Activated naive CD8-positive, alpha-beta T cell (primary cell): ENCODE data around the gene NCKAP5.

Experiments used
- H3K27ac Mint-ChIP-seq: one replicate; pipeline ENCODE4 v1.8.0; 2021; ENCODE audit warnings: mixed read lengths
- H3K27me3 Mint-ChIP-seq: one replicate; pipeline ENCODE4 v1.8.0; 2021; ENCODE audit warnings: mixed read lengths
- H3K36me3 Mint-ChIP-seq: one replicate; pipeline ENCODE4 v1.8.0; 2021; ENCODE audit warnings: mixed read lengths
- H3K4me1 Mint-ChIP-seq: one replicate; pipeline ENCODE4 v1.8.0; 2021; ENCODE audit warnings: low read depth, mixed read lengths
- H3K4me3 Mint-ChIP-seq: one replicate; pipeline ENCODE4 v1.8.0; 2021; ENCODE audit warnings: mild to moderate bottlenecking, mixed read lengths
- H3K9me3 Mint-ChIP-seq: one replicate; pipeline ENCODE4 v1.8.0; 2021; ENCODE audit warnings: low read depth, mixed read lengths

NCKAP5 gene

DNA sequence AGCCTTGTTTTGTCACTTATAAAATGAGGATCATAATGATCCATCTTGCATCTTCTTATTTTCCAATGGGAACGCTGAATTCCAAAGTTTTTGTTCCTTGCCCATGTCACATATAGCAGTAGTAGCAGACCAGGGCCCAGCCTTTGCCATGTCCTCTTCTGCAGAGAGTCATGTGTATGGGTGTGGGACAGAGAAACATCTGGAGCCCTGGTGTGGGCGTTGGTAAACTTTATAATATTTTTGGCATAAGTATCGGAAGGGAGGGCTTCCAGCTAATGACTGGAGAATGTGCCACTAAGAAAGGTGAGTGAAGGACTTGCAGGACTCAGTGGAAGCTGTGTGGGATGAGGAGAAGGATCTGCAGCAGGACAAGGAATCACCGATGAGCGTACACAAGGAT lies 157.2 kb downstream of the NCKAP5 start:
- Mint-ChIP-seq H3K4me3 (no peak overlapping the region), H3K27ac (no peak overlapping the region), H3K27me3 (peaks cover 2% of the 10 kb centered on the region), H3K9me3 (peaks cover 4% of the 10 kb centered on the region), H3K4me1 (no peaks in the 10 kb centered on the region), H3K36me3 (no peaks in the 10 kb centered on the region)

DNA sequence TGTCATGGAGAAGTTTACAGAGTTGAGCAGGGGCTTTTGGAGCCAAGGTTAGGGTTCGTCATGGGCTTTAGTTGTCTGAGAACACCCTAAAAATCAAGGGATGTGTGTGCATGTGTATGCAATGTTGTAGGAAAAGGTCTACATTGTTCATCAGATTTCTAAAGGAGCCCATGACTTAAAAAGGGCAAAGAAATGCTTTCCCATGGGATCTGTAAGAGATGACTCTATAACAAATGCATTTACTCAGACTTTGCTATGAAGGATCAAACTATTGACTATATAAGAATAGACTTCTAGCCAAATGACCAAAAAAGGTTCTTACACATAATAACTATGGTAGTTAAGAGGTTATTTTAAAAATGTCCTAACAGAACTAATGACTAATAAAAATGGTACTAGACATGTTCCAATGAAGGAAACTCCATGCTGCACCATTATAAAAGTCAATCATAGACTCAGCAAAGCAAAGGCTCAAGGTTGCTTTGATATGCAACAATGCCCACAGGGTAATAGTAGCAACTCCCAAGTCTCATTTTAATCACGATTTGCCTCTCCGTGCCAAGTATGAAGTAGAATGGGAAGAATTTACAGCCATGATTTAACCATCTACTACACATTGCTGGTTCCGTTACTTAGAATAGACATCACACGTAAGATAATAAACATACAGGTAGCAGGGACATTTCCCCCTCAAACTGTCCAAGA lies 158.5 kb downstream of the NCKAP5 start:
- Mint-ChIP-seq H3K27me3 (peaks cover 2% of the 10 kb centered on the region), H3K4me1 (no peaks in the 10 kb centered on the region), H3K27ac (no peak overlapping the region), H3K36me3 (no peaks in the 10 kb centered on the region), H3K4me3 (no peak overlapping the region), H3K9me3 (peaks cover 4% of the 10 kb centered on the region)

DNA sequence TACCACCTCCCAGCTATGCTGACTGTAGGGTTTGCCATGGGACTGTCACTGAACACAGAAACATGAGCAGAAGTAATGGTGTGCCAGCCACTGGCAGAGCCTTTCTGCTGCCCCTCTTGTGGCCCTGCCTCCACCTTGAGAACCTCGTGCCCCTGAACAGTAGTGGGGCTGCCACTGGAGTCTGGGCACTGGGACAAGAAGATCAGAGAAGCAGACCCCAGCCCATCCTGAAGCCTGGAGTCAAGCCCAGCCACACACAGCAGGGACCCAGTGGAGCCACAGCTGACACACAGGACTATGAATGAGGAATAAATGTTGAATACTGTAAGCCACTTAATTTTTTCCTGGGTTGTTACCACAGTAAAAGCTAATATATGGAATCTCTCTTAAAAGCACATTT lies 159.6 kb downstream of the NCKAP5 start:
- Mint-ChIP-seq H3K27ac (no peak overlapping the region), H3K4me3 (no peak overlapping the region), H3K4me1 (no peaks in the 10 kb centered on the region), H3K9me3 (peaks cover 4% of the 10 kb centered on the region), H3K27me3 (peaks cover 2% of the 10 kb centered on the region), H3K36me3 (no peaks in the 10 kb centered on the region)

DNA sequence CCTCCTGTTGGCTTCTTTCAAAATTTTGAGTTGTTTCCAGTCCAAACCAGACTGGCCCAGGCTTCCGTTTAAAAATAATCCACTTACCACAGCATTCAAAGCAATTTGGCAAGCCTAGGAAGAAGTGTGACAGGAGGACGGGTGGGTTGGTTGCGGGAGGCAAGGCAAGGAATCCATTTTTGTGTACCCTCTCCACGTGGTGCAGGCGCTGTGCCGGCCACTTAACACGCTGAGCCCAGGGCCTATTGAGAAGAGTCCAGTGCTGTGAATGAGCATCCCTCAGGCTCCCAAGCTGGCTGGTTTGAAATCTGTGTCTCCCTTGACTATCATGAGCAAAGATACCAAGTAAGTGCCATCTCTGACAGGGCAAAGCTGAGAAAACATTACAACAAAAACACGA lies 160.9 kb downstream of the NCKAP5 start:
- Mint-ChIP-seq H3K9me3 (peaks cover 4% of the 10 kb centered on the region), H3K27me3 (peaks cover 2% of the 10 kb centered on the region), H3K4me1 (no peaks in the 10 kb centered on the region), H3K27ac (no peak overlapping the region), H3K36me3 (no peaks in the 10 kb centered on the region), H3K4me3 (no peak overlapping the region)

DNA sequence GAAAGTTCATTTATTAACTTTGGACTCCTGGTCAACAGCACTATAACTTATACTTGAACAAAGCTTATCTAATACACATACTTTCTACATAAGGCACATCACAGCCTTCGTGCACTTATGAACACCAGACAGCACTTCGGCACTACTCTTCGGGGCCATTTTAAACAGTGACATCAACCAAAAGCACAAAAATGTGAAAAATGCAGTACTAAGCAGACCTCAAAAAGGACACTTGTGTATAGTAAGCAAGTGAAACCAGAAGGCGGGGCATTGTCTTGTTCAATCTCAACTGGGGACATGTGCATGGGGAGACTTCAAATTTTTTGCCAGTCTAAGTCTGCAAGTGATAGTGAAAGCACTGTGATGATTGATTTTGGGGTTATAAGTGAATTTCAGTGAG lies 163.0 kb downstream of the NCKAP5 start:
- Mint-ChIP-seq H3K4me3 (no peak overlapping the region), H3K9me3 (no peaks in the 10 kb centered on the region), H3K27me3 (peaks cover 2% of the 10 kb centered on the region), H3K4me1 (no peaks in the 10 kb centered on the region), H3K36me3 (no peaks in the 10 kb centered on the region), H3K27ac (no peak overlapping the region)

DNA sequence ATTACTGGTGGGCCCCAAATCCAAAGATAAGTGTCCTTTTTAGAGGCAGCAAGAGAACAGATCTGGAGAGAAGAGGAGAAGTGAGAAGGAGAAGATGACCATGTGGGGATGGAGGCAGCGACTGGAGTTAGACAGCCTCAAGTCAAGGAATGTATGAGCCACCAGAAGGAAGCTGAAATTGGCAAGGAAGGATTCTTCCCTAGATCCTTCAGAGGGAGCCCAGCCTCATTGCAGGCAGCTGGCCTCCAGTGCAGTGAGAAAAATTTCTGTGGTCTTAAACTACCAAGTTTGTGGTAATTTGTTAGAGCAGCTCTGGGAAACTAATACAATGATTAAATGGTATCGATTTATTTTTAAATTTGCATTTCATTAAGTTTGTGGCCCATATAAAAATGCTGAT lies 167.9 kb downstream of the NCKAP5 start:
- no peaks in the 10 kb centered on the region for H3K27me3 Mint-ChIP-seq
- H3K4me3 Mint-ChIP-seq, result no peak overlapping the region
- no peaks in the 10 kb centered on the region for H3K9me3 Mint-ChIP-seq
- H3K27ac Mint-ChIP-seq, result no peak overlapping the region
- no peaks in the 10 kb centered on the region for H3K4me1 Mint-ChIP-seq
- H3K36me3 Mint-ChIP-seq, result no peaks in the 10 kb centered on the region

DNA sequence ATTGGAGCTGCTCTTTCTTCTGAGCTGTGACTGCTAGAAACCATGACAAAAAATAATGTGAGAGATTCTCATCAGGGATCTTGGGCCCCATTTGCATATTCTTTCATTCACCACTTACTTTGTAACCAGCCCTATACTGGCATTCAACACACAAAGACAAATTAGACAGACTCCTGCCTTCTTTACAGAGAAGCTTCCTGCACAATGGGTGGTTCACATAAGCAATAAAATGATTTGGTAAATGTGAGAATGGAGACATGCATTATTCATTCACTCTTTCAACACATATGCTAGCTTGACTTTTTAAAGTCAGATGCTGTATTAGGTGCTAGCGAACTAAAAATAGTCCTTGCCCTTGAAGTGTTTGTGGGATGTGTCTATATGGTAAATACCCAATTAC lies 174.4 kb downstream of the NCKAP5 start:
- H3K9me3 Mint-ChIP-seq, result peaks cover 13% of the 10 kb centered on the region
- no peaks in the 10 kb centered on the region for H3K36me3 Mint-ChIP-seq

DNA sequence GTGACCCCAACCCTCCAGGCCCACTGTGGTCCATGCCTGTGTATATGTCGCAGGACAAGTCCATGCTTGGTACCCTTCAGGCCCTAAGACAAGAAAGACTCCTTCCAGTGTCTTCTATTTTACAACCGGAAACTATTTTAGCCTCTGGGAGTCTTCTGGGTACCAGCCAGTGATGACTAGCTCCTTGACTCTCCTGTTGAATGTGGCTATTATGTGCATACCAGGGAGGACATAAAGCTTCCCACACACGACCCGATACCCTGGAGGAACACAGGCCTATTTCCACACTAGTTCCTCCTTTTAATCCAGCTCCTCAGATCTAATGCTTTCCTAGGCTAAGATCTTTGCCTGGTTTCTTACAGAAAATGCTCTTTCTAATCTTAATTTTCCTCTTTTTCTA lies 178.1 kb downstream of the NCKAP5 start:
- Mint-ChIP-seq H3K9me3 (peaks cover 13% of the 10 kb centered on the region), H3K36me3 (no peaks in the 10 kb centered on the region), H3K27ac (no peak overlapping the region), H3K4me1 (no peaks in the 10 kb centered on the region), H3K4me3 (no peak overlapping the region), H3K27me3 (peaks cover 1% of the 10 kb centered on the region)

More for the DNA sequence above, 174.4 kb downstream of the NCKAP5 start:
- Mint-ChIP-seq H3K27me3 (peaks cover 1% of the 10 kb centered on the region), H3K27ac (no peak overlapping the region), H3K4me1 (no peaks in the 10 kb centered on the region), H3K4me3 (no peak overlapping the region)

DNA sequence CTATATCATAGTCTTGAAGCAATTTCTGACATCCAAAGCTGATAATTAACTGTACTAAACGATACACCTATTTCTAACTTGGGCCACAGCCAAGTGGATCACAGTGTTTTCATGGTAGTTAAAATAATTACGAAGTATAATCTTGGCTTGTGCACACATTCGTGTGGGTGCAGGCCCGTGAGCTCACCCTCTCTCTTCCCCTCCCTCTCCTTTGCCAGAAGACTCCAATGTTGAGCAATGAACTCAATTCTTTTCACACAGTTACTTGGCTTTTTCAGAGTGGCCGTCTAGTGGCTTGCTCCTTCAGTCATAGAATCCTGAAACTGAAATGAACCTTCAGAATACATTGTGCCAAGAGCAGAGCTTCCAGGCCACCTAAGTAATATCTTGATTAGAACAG lies 178.7 kb downstream of the NCKAP5 start:
- no peaks in the 10 kb centered on the region for H3K4me1 Mint-ChIP-seq
- peaks cover 12% of the 10 kb centered on the region for H3K9me3 Mint-ChIP-seq
- H3K4me3 Mint-ChIP-seq, result no peak overlapping the region
- H3K36me3 Mint-ChIP-seq, result no peaks in the 10 kb centered on the region
- H3K27me3 Mint-ChIP-seq, result peaks cover 1% of the 10 kb centered on the region
- no peak overlapping the region for H3K27ac Mint-ChIP-seq

DNA sequence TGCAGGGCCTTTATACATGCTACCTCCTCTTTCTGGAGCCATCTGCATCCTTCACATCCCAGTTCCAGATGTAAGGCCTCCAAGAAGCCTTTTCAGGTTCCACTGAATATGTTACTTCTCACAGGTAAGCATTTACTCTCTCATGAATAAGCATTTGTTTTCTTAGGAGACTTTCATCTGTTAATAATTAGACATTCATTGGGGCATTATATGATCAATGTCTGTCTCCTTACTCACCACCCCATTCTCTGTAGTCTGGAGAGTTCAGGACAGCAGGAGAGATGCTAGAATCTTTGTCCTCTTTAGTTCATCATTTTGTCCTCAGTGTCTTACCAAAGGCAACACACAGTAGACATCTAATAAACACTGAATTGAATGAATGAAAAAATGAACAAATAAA lies 185.7 kb downstream of the NCKAP5 start:
- Mint-ChIP-seq H3K27me3 (no peaks in the 10 kb centered on the region), H3K4me1 (no peaks in the 10 kb centered on the region), H3K27ac (no peak overlapping the region)

DNA sequence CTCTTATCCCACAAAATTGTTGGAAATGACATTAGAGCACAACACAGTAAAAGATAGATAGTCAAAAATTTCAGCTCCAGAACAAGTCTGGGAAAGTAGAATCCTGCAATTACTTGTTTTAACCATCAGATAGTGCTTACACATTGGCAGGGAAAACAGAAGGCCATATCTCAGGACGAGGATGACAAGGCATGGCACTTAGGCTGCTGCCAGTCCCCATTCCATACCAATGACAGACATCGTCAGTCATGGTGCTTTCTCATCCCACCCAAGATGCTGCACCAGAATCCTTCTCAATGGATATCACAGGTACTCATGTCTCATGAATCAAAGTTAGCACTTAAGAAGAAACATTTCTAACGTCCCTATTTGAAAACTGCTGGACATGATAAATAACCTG lies 187.3 kb downstream of the NCKAP5 start:
- Mint-ChIP-seq H3K36me3 (no peaks in the 10 kb centered on the region), H3K9me3 (no peaks in the 10 kb centered on the region), H3K27ac (no peak overlapping the region), H3K4me1 (no peaks in the 10 kb centered on the region), H3K27me3 (no peaks in the 10 kb centered on the region), H3K4me3 (no peak overlapping the region)

More for the DNA sequence above, 185.7 kb downstream of the NCKAP5 start:
- no peaks in the 10 kb centered on the region for H3K36me3 Mint-ChIP-seq
- H3K9me3 Mint-ChIP-seq, result no peaks in the 10 kb centered on the region
- no peak overlapping the region for H3K4me3 Mint-ChIP-seq

DNA sequence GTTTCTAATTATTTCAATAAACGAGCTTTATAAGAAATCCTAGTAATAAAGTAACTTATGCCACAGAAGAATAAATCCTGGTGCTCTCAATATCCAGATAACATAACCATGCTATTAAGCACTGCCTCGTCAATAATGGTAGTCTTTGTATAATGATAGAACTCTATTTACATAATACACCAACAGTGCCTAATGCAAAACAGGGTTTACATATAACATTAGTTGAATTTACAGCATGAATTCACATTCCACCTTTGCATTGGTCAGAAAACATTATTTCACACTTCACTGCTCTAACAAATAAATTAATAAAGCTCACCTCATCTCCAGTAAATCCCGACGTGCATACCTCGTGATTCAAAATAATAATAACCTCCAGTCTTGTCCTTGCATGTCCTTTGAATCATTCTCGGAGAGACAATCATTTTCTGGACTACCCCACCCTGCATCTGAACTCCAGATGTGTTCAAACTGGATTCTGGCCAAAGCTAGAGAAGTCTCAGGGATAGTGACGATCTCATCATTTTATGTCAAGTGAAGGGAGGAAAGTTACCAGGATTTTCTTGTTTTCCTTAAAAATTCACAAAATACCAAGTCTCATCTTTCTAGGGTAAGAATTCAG lies 189.2 kb downstream of the NCKAP5 start:
- no peaks in the 10 kb centered on the region for H3K4me1 Mint-ChIP-seq
- H3K4me3 Mint-ChIP-seq, result no peak overlapping the region
- H3K27me3 Mint-ChIP-seq, result no peaks in the 10 kb centered on the region

DNA sequence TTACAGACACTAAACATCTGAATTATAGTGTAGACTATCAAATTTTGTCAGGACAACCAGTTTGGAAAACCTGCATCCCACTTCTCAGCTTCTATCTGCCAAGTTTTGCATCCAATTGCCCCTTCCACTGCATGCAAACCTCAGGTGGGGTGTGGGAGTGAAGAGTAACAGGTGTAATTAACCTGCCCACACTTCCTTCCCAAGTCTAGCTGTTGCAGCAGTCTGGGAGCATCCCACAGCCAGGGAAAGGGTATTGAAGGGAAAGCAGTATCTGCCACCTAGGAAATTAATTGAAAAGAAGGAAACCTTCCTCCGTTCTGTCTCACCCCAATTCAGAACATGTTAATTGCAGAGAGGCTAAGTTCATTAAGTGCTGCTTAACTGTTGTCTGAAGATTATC lies 189.9 kb downstream of the NCKAP5 start:
- Mint-ChIP-seq H3K4me3 (no peak overlapping the region), H3K27me3 (no peaks in the 10 kb centered on the region), H3K36me3 (no peaks in the 10 kb centered on the region), H3K4me1 (no peaks in the 10 kb centered on the region), H3K27ac (no peak overlapping the region), H3K9me3 (no peaks in the 10 kb centered on the region)

More for the DNA sequence above, 189.2 kb downstream of the NCKAP5 start:
- H3K36me3 Mint-ChIP-seq, result no peaks in the 10 kb centered on the region
- H3K27ac Mint-ChIP-seq, result no peak overlapping the region
- H3K9me3 Mint-ChIP-seq, result no peaks in the 10 kb centered on the region

DNA sequence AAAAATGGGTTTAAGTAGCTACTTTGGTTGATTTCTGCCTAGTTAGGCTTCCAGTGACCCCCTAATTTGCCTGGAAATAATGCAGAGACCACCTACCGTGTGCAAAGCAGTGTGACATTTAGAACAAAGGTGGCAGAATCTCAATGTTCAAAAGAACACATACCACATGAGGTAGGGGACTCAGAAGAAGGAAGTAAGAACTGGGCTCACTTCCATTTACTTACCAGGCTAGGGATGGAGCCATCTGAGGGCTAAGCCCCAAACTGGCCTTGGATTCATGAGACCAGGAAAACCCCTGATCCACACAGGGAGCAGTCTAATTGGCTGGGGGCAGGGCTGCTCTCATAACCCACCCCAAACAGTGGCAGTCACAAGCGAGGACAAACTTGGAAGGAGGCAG lies 190.7 kb downstream of the NCKAP5 start:
- H3K27ac Mint-ChIP-seq, result no peak overlapping the region
- H3K27me3 Mint-ChIP-seq, result no peaks in the 10 kb centered on the region
- no peaks in the 10 kb centered on the region for H3K4me1 Mint-ChIP-seq
- H3K4me3 Mint-ChIP-seq, result no peak overlapping the region
- no peaks in the 10 kb centered on the region for H3K36me3 Mint-ChIP-seq
- no peaks in the 10 kb centered on the region for H3K9me3 Mint-ChIP-seq

DNA sequence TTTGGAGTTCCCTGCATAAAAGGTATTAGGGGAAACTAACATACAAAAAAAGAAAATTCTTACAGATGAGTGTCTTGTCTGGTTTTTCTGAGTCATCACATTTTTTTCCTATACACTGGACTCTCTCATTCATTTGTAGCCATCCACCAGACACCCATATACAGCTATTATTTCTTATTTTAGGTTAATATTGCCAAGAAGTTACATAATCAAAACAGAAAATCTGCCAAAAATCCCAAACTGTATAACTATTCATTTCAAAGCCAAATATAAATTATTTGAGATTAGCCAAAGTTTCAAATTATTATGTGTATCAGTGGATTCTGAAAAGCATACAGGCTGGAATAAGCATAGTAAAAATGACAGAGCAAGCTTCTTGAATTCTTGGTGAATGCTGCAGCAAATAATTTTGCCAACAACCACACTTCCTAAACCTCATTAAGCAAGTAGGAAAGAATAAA lies 191.2 kb downstream of the NCKAP5 start:
- H3K9me3 Mint-ChIP-seq, result no peaks in the 10 kb centered on the region
- H3K4me3 Mint-ChIP-seq, result no peak overlapping the region
- no peaks in the 10 kb centered on the region for H3K27me3 Mint-ChIP-seq
- no peak overlapping the region for H3K27ac Mint-ChIP-seq
- H3K36me3 Mint-ChIP-seq, result no peaks in the 10 kb centered on the region
- H3K4me1 Mint-ChIP-seq, result no peaks in the 10 kb centered on the region

DNA sequence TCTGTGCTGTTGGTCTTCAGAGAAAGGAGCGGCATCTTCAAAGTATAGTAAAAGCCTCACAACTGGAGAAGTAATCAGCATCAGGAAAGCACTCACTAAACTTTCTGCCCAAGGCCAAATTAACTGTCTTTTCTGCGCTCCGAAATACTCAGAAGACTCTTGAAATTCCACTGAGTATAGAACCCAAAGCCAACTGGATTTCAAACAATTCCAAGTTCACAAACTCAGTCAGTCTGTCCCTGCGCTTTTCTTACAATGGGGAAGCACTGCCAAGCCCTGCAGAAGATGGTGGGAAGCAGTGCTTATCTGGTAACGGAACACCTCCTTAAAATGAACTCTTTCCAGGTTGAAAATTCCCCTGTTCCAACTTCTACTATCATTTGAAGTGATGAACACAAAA lies 193.5 kb downstream of the NCKAP5 start:
- Mint-ChIP-seq H3K36me3 (no peaks in the 10 kb centered on the region), H3K4me3 (no peak overlapping the region), H3K9me3 (no peaks in the 10 kb centered on the region), H3K27ac (no peak overlapping the region), H3K27me3 (no peaks in the 10 kb centered on the region), H3K4me1 (no peaks in the 10 kb centered on the region)
